H1 (cell line): ENCODE data around the gene RNU7-1. TPM values are rescaled to one million over a fixed set of nuclear protein-coding genes. Genes with fewer than 3 reads are reported as not detected.

ENCODE experiments used
- CTCF ChIA-PET: fragments of 300-600 bp; sonication (Branson Sonifier 250); formaldehyde crosslinking; loops from one replicate; lab custom pipeline; 2021; ENCODE audit not compliant: partially characterized antibody; lab: Charles Lee
- POLR2A ChIA-PET: fragments of 300-600 bp; sonication (Branson Sonifier 250); formaldehyde crosslinking; loops from one replicate; lab custom pipeline; 2021; ENCODE audit warnings: inconsistent platforms; ENCODE audit not compliant: partially characterized antibody; lab: Charles Lee
- DNase-seq, 2 experiments: peaks; one replicate each; pipeline versions ENCODE4 v3.0.0 to v3.0.0-alpha.2; 2010 to 2022; ENCODE audit warnings: low spot score in 2 of 2, low read depth in 1 of 2, mixed read lengths in 1 of 2
- FAIRE-seq: peaks from 2 replicates; lab custom pipeline; 2011; peaks lifted over from hg19 to GRCh38; lab: Jason Lieb, UNC
- H2AFZ ChIP-seq: 2 replicates; pipeline ENCODE4 v1.8.1; 2012; ENCODE audit warnings: low read length, inconsistent platforms
- H2AK5ac ChIP-seq: 2 replicates; pipeline ENCODE4 v1.6.1; 2013; ENCODE audit warnings: low read depth, low read length
- H2BK120ac ChIP-seq: replicated peaks from 2 replicates; pipeline ENCODE3; 2013; ENCODE audit warnings: low read depth, low read length, inconsistent platforms
- H2BK12ac ChIP-seq: 2 replicates; pipeline ENCODE4 v1.6.1; 2013; ENCODE audit warnings: low read depth, low read length
- H2BK15ac ChIP-seq: 2 replicates; pipeline ENCODE4 v1.6.1; 2013; ENCODE audit warnings: low read length
- H2BK20ac ChIP-seq: 2 replicates; pipeline ENCODE4 v1.6.1; 2013; ENCODE audit warnings: low read length
- H2BK5ac ChIP-seq: 2 replicates; pipeline ENCODE4 v1.6.1; 2013; ENCODE audit warnings: low read depth, low read length
- H3K14ac ChIP-seq: 2 replicates; pipeline ENCODE4 v1.6.1; 2013; ENCODE audit warnings: inconsistent platforms; ENCODE audit not compliant: insufficient read length
- H3K18ac ChIP-seq: 2 replicates; pipeline ENCODE4 v1.6.1; 2013; ENCODE audit warnings: low read length; ENCODE audit errors: extremely low read depth
- H3K23ac ChIP-seq: 2 replicates; pipeline ENCODE4 v1.6.1; 2013; ENCODE audit warnings: inconsistent platforms; ENCODE audit not compliant: insufficient read length
- H3K23me2 ChIP-seq: 2 replicates; pipeline ENCODE4 v1.6.1; 2013; ENCODE audit warnings: low read depth, low read length
- H3K27ac ChIP-seq: 2 replicates; pipeline ENCODE4 v1.6.1; 2011; ENCODE audit warnings: low read depth, low read length, inconsistent platforms
- H3K27me3 ChIP-seq, 4 experiments: replicated peaks in 1 of 4; 1 replicate in 1 of 4; 2 replicates in 3 of 4; pipeline versions ENCODE4 v1.6.1 to v1.8.1; 2011 to 2013; ENCODE audit warnings: low read length in 3 of 4, mild to moderate bottlenecking in 3 of 4, inconsistent platforms in 2 of 4, mixed read lengths in 2 of 4, moderate library complexity in 1 of 4; ENCODE audit not compliant: control insufficient read depth in 3 of 4, insufficient read depth in 3 of 4; ENCODE audit errors: extremely low read depth in 1 of 4
- H3K36me3 ChIP-seq, 4 experiments: 2 replicates each; pipeline versions ENCODE4 v1.6.1 to v1.8.1; 2011 to 2013; ENCODE audit warnings: mild to moderate bottlenecking in 4 of 4, low read length in 3 of 4, moderate library complexity in 2 of 4, control low read depth in 1 of 4, inconsistent platforms in 1 of 4; ENCODE audit not compliant: insufficient read depth in 4 of 4, control insufficient read depth in 2 of 4
- H3K4ac ChIP-seq: replicated peaks from 2 replicates; pipeline ENCODE3; 2013; ENCODE audit warnings: low read length, low read depth, mixed read lengths, inconsistent platforms; ENCODE audit not compliant: insufficient read length
- H3K4me1 ChIP-seq, 4 experiments: replicated peaks in 1 of 4; 1 replicate in 1 of 4; 2 replicates in 3 of 4; pipeline versions ENCODE4 v1.6.1 to v1.8.1; 2011 to 2013; ENCODE audit warnings: low read length in 3 of 4, inconsistent platforms in 2 of 4, mixed read lengths in 1 of 4; ENCODE audit not compliant: insufficient read depth in 4 of 4, control insufficient read depth in 3 of 4
- H3K4me2 ChIP-seq, 2 experiments: 2 replicates each; pipeline versions ENCODE4 v1.6.1 to v1.8.1; 2011 to 2013; ENCODE audit warnings: low read depth in 2 of 2, low read length in 2 of 2, control low read depth in 1 of 2, inconsistent platforms in 1 of 2, mild to moderate bottlenecking in 1 of 2; ENCODE audit not compliant: insufficient read depth in 1 of 2
- H3K4me3 ChIP-seq, 4 experiments: fragments of 200-600, 300-600 bp in 1 of 4; sonication (generic), shearing (Covaris generic), sonication (Bioruptor Twin) in 1 of 4; 2 replicates each; pipeline versions ENCODE4 v1.5.1 to v1.8.1; 2011 to 2016; ENCODE audit warnings: low read length in 4 of 4, low read depth in 3 of 4, control low read depth in 2 of 4, inconsistent platforms in 2 of 4, mild to moderate bottlenecking in 2 of 4, mixed read lengths in 1 of 4, moderate library complexity in 1 of 4; ENCODE audit not compliant: insufficient read depth in 2 of 4; ENCODE audit errors: extremely low read depth in 1 of 4
- H3K56ac ChIP-seq: replicated peaks from 2 replicates; pipeline ENCODE3; 2013; ENCODE audit warnings: low read depth, mild to moderate bottlenecking, mixed read lengths, low read length, inconsistent platforms; ENCODE audit not compliant: insufficient read length
- H3K79me1 ChIP-seq: 2 replicates; pipeline ENCODE4 v1.6.1; 2013; ENCODE audit warnings: low read depth, low read length, control low read depth
- H3K79me2 ChIP-seq, 2 experiments: 2 replicates each; pipeline versions ENCODE4 v1.6.1 to v1.8.1; 2012 to 2013; ENCODE audit warnings: low read length in 2 of 2, mild to moderate bottlenecking in 2 of 2, inconsistent platforms in 1 of 2; ENCODE audit not compliant: insufficient read depth in 2 of 2, control insufficient read depth in 1 of 2
- H3K9ac ChIP-seq, 4 experiments: replicated peaks in 1 of 4; 1 replicate in 1 of 4; 2 replicates in 3 of 4; pipeline versions ENCODE4 v1.6.1 to v1.8.1; 2011 to 2013; ENCODE audit warnings: low read depth in 3 of 4, low read length in 3 of 4, control low read depth in 2 of 4, mild to moderate bottlenecking in 2 of 4, moderate library complexity in 2 of 4, inconsistent platforms in 1 of 4; ENCODE audit errors: extremely low read depth in 1 of 4
- H3K9me3 ChIP-seq, 2 experiments: 2 replicates each; pipeline versions ENCODE4 v1.6.1 to v1.8.1; 2012 to 2013; ENCODE audit warnings: mild to moderate bottlenecking in 2 of 2, moderate library complexity in 2 of 2, control low read depth in 1 of 2, inconsistent platforms in 1 of 2, low read depth in 1 of 2, low read length in 1 of 2, mixed read lengths in 1 of 2; ENCODE audit not compliant: insufficient read depth in 2 of 2
- H4K20me1 ChIP-seq, 2 experiments: replicated peaks in 1 of 2; 2 replicates each; pipeline versions ENCODE3 to v1.8.1; 2011 to 2013; ENCODE audit warnings: inconsistent platforms in 2 of 2, low read length in 2 of 2, mild to moderate bottlenecking in 1 of 2; ENCODE audit not compliant: insufficient read depth in 2 of 2, control insufficient read depth in 1 of 2
- H4K5ac ChIP-seq: 2 replicates; pipeline ENCODE4 v1.6.1; 2013; ENCODE audit warnings: low read length, low read depth, mixed read lengths, inconsistent platforms; ENCODE audit not compliant: insufficient read length
- H4K8ac ChIP-seq: 2 replicates; pipeline ENCODE4 v1.8.0; 2013; ENCODE audit warnings: mild to moderate bottlenecking, moderate library complexity, low read length, inconsistent platforms; ENCODE audit not compliant: insufficient read depth; ENCODE audit errors: extremely low read depth
- H4K91ac ChIP-seq: replicated peaks from 2 replicates; pipeline ENCODE3; 2013; ENCODE audit warnings: low read length, mixed read lengths, inconsistent platforms; ENCODE audit not compliant: insufficient read length
- CBX5 ChIP-seq: fragments of 300-800, 300-1000 bp; sonication (generic); IDR thresholded peaks from 2 replicates; pipeline ENCODE4 v1.7.1; 2016; ENCODE audit warnings: antibody characterized with exemption, low read length, low read depth
- CREB1 ChIP-seq: IDR thresholded peaks from 2 replicates; pipeline ENCODE4 v1.6.1; 2012; ENCODE audit warnings: inconsistent platforms
- WGBS, 2 experiments: shearing (Covaris generic) in 1 of 2; methylation state at CpG; one replicate each; pipeline versions ENCODE4 v1.1.6 to v1.1.7; 2013 to 2015; ENCODE audit warnings: low lambda C conversion rate in 2 of 2, mixed read lengths in 2 of 2, inconsistent platforms in 1 of 2, low coverage in 1 of 2, missing lambda C conversion rate in 1 of 2; ENCODE audit not compliant: insufficient replicate concordance in 2 of 2, insufficient coverage in 1 of 2, insufficient read length in 1 of 2; ENCODE audit errors: extremely low coverage in 1 of 2, missing lambda C conversion rate in 1 of 2; 5-methylcytosine and 5-hydroxymethylcytosine counted together
- polyA plus RNA-seq, 7 experiments: library from polyadenylated mRNA; depleted of rRNA in 3 of 7; stranded (reverse) in 5 of 7; unstranded in 2 of 7; fragments of >200 nt in 5 of 7; fragments of 200-250 nt in 2 of 7; gene quantifications; 1 replicate in 5 of 7; 2 replicates in 1 of 7; 4 replicates in 1 of 7; pipeline versions ENCODE4 v1.2.1 to v1.2.3, GENCODE V29; 2011 to 2013; ENCODE audit warnings: missing spikeins in 2 of 7, mixed read lengths in 2 of 7
- total RNA-seq: library from RNA; stranded (reverse); fragmentation: NEBNext Ultra II Directional; extraction: Animal tissue kit (Norgen Biotek cat#: 25700); gene quantifications from 2 replicates; pipeline ENCODE4 v1.2.1, GENCODE V29; 2021

Gene RNU7-1
- total and polyA plus RNA-seq, 2 of the 8 experiments (the other 6 are each of a cell fraction or from before 2014, with no cell fraction given), result not detected

- Histone ChIP-seq H3K23ac (no peak overlapping the region), H3K14ac (no peak overlapping the region), H3K27ac (0 out of 2 replicates have a peak overlapping the region, but pooled peaks have one; percentile 43), H3K4ac (no peak overlapping the region), H2BK20ac (no peak overlapping the region), H3K4me2 (no peak overlapping the region), H4K8ac (no peak overlapping the region), H3K9me3 (no peaks in the 10 kb centered on the region), H3K36me3 (no peaks in the 10 kb centered on the region), H2BK120ac (no peak overlapping the region), H2BK5ac (no peak overlapping the region), H3K4me1 (peaks cover 0 to 8% (median 6%) of the 10 kb centered on the region in 4 experiments; a peak in 5 of 7 replicates), H2AK5ac (peak overlapping the region; percentile 42; the same call in 1 of the 2 replicates), H2BK12ac (no peak overlapping the region), H2BK15ac (0 out of 2 replicates have a peak overlapping the region, but pooled peaks have one; percentile 63), H3K23me2 (peaks cover 2% of the 10 kb centered on the region; the same call in 1 of the 2 replicates), H4K20me1 (no peaks in the 10 kb centered on the region), H3K27me3 (no peaks in the 10 kb centered on the region), H2AFZ (no peak overlapping the region), H3K4me3 (no peak overlapping the region), H3K79me1 (no peaks in the 10 kb centered on the region), H4K91ac (no peak overlapping the region), H3K9ac (no peak overlapping the region; a peak in 1 of 7 replicates), H3K79me2 (no peaks in the 10 kb centered on the region), H3K18ac (no peak overlapping the region), H4K5ac (no peak overlapping the region), H3K56ac (no peak overlapping the region)
- ChIA-PET CTCF (interaction anchor here (0.8 to 13.0 kb wide), 6 partner anchors 8 to 38 kb away, joined by 3 to 74 read pairs (median 11); partner anchors contain the start of genes ENO2, SPSB2 and TPI1), POLR2A (interaction anchor here (0.6 to 3.4 kb wide), 7 partner anchors 8 to 57 kb away, joined by 3 to 22 read pairs (median 4); partner anchors contain the start of genes C12orf57 and RNU7-1)
- FAIRE-seq, result no peak
- DNase-seq, result no peak
- WGBS, 2 experiments, result 84% methylated on average over 10 of the region's 10 CpGs; no CpG with 5 or more reads in 1 of the 2 experiments
- TF ChIP-seq CREB1 (no peak), CBX5 (no peak)
Observed at GRCh38 chr12:6899837-6900519, 43.6 kb upstream of the RNU7-1 start.
